HG02981 (cell line): ENCODE data around the gene KIAA0040.
A peak's percentile ranks its signal among the peaks of the same experiment; 100 is the strongest.

ENCODE experiments used
- ATAC-seq: cut with Tn5 transposase; IDR thresholded peaks from one replicate; pipeline ENCODE4 v1.9.1; 2021; ENCODE audit warnings: mild to moderate bottlenecking, moderate library complexity; ENCODE audit not compliant: unreplicated experiment

The KIAA0040 gene

DNA sequence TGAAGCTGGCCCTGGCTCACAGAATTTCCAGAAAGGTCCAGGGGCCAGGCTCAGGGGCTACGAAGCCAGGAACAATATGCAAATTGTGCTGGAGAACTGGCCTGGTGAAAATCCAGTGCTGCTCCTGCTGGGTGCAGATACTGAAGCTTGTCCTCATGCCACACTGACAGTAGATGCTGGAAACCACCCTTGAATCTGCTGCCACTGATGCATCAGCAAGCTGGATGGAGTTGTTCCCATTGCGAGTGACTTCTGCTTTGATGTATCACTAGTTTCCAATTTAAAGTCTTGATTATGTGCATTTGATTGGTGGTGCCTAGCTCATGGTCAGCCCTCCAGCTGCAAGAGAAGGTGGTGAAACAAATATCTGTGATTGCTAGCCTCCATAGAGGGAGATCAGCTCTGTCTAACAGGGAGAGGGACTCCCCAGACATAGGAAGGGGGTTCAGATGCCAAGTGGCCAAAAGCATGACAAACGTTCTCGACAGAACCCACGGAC is 11.0 kb upstream of the KIAA0040 start:
- no peak for ATAC-seq

DNA sequence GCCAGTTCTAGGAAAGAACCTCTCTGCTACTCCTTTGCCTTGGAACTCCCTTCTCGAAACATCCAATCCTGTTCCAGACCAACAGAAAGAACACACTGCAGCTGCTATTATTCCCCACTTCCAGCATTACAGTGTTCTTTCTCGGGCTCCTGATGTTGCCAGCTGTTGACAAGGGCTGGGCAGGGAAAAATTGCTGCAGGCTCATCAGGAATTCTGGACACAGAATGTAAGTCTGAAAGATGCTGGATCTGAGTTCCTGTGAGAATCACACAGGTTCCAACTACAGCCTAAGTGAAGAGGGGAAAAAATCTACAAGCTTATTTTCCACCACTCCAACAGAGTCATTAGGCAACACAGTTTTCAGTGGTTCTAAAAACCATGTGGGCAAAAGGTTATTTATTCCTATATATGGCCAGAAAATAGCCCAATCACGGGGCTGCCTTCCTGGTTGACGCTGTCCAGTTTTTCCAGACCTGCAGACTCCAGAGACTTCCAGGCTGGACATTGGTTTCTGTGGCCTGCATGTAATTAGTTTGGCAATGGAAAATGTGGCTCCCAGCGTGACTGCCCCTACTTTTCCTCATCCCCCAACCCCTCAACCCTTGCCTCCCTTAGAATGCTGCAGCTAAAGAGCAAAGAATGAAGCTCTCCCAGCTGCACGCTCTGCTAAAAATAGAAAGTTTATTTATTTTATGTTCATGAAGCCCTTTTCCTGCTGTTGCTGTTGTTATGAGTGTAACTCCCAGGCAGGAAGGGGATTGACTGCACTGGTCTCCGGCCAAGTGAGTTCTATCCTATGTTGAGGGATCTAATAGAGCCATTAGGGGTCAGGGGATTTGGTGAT is 8.3 kb upstream of the KIAA0040 start:
- no peak for ATAC-seq

DNA sequence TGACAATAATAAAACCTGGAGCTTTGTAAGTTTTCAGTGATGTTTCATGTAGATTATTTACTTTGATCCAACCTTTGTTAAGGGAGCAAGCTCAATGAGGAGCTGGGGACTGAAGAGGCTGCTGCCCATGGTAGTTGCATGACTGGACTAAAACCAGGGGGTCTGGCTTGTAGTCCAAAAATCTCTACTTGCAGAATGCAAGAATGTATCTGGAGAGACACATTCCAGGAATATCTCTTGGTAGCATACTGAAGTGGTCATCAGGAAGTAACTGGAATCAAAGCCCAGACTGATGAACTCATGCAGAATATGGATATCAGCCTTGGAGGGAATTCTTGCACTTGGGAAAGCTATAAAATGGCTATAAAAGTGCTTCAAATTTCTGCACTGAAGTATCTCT is 5.8 kb upstream of the KIAA0040 start:
- no peak for ATAC-seq

DNA sequence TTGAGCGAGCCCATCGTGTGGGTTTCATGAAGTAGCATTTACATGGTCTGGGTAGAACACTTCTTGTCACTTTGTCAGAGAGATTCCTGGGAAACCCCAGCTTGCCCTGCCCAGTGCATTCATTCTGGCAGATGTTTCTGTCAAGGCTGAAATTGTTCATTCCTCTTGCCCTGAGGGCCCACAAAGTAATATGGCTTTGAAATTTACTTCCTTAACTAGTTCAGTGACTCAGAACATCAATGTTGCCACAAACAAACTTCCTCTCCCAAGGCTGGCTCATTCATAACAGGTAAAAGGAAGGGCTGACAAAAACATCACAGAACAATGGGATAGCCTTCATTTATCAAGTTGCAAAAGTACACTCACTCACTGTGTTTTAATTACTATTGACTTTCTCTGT is 5.0 kb upstream of the KIAA0040 start:
- peak; percentile 26 for ATAC-seq

DNA sequence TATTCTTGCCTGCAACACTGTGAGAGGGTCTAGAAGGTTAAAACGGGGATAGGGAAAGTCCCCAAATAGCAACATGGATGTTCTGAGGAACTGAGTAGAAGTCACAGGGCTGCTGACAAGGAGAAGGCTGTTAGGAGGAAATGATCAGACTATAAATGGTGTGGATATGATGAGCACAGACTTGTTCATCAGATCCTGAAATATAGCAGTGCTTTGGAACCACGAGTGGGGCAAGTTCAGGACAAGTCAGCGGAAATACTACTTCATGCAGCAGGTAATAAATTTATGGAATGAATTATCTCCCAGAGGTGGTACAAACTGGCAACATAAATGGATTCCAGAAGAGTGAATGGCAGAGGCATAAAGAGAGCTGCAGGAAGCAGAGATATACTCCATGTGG is 3.2 kb upstream of the KIAA0040 start:
- no peak for ATAC-seq

DNA sequence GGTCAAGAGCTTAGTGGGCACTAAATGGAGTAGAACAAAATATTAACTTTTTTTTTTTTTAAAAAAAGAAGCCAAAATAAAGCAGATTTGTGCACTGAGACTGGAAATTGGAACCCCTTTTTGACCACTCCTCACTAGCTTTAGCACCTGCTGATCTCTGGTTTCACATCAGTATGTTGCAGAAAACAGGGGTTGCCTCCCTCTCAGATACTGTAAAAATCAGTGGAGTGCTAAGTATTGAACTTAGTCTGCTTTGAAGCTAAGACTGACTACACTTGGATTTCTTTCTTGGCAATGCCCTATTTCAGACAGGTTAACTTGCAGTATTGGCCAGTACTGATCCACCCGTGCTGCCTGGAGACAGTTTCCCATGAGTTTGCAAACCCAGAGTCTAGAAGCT is 2.7 kb upstream of the KIAA0040 start:
- ATAC-seq: no peak

DNA sequence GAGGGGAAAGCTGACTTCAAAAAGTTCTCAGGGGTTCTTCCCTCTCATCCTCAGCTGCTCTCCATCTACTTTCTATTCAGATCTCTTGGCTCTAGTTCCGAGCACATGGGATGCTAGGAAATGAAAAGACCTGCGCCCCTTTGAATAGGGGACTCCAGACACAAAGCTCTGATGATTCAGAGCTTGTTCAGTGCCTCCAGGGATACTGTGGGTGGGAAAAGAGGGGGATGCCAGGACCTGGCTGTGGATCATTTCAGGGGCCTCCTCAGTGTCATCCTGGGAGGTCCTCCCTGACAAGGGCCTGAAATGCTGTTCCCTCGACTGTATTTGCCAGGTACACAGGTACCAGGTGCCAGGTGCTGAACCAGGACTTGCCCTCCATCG is 943 bp upstream of the KIAA0040 start:
- ATAC-seq: no peak

DNA sequence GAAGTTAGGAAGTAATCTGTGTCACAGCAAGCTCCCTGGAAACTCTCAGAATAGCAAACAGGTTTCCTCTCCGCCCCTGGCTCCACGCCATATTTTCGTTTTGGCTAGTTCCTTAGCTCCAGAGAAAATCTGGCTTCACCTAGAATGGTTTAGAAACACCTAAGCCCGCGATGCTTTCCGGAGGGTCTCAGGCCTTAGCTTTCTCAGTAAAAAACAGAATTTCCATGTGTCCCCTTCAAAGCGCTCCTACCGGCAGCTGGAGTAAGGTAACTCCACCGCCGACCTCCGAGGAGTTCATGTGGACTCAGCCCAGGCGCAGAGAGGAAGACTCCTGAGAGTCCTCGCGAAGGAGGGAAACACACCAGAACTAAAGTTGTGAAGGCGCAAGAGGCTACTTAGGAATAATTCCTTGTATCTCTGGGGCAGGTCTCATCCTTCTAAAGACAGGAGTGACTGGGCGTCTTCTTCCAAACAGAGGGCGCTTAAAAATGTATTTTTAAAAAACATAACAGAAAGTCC is 406 bp downstream of the KIAA0040 start:
- no peak for ATAC-seq

DNA sequence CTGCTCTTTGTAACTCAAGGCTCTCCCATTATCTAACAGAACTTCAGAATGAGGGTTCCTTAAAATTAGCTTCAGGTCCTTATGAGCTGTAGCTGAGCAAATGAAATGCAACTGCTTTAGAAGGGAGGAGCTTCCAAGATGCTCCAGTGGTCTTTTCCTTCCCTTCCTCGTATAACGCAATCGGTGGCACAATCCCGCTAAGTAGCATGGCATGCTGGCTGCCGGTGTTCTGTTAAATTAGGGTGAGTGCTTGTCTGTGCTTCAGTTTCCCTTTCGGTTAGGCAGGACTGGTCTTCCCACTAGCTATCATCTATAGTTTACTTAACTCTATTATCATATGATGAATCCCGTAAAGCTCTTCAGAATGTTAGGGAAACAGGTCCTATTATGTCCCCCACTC is 917 bp downstream of the KIAA0040 start:
- peak; percentile 27 for ATAC-seq

DNA sequence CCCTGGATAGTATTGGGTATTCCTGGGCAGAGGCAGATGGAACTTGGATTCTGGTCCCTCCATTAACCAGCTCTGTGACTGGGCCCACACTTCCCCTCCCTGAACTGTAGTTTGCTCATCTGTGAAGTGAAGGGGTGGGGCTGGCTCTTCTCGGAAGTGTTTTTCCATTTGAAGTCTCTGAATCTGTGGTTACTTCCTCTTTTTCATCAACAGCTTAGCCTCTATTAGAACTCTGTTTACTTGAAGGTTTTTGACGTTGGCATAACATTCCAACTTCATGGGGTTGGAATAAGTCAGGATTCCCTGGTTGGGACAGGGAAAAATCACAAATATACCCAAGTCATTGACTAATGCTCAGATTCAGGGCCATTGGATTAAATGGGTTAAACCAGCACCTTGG is 3.6 kb downstream of the KIAA0040 start:
- ATAC-seq: peak; percentile 60

DNA sequence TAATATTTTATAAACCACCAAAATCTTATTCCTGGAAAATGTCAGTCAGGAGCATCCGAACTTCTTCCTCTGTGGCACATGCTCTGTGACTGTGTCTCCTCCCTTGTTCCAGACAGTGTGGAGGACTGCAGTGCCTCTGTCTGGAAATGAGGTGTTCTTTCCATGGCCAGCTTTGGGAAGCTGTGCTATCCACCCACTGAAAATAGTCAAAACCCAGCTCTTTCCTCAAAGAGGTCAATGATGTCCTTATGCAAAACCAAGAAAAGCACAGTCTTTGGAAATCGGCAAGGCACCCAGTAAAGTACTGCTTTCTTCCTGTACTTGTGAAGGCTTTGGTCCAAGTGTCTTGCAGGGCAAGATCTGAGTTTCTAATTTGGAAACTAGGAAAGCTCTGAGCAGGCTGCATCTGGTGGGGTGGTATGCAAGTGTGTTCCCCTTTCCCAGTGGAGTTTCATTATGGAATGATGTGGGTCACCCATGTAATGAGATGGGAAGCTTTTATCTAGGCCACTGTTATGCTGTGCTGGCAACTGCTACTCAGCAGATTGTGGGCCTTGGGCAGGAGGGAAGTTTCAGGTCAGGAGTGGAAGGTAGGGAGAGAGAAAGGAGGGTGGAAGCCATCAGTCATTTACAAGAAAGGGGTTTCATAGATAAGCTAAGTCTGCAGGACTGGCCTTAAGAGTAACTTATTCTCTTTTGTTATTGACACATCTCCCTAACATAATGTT is 6.0 kb downstream of the KIAA0040 start:
- ATAC-seq: no peak

DNA sequence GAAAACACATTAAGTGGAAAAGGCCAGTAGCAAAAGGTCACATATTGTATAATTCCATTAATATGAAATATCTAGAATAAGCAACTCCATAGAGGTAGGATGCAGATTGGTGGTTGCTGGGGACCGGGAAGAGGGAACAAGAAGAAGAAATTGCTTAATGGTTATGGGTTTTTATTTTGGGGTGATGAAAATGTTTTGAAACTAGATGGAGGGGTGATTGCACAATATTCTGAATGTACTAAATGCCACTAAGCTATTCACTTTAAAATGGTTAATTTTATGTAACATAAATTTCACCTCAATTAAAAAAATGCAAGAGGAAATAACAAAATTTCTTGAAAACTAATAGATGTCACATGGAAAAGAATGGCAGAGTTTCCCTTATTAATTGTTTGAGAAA is 6.7 kb downstream of the KIAA0040 start:
- ATAC-seq: no peak

DNA sequence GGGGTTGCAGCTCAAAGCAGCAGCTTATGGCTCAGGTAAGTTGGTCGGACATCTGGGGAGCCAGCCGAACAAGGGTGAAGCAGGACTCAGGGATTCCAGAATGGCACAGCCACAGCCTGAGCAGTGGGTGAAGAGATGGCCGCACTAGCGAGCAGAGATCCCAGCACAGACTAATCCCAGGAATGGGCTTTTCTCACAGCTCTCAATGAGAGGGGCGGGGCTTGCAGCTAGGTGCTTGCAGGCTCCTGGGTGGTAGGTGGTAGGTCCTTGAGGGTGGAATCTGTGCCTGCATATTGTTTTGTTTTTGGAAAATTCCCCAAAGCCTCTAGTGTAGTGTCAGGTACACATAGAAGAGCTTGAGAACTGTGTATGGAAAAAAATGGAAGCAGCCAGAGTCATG is 9.0 kb downstream of the KIAA0040 start:
- no peak for ATAC-seq

DNA sequence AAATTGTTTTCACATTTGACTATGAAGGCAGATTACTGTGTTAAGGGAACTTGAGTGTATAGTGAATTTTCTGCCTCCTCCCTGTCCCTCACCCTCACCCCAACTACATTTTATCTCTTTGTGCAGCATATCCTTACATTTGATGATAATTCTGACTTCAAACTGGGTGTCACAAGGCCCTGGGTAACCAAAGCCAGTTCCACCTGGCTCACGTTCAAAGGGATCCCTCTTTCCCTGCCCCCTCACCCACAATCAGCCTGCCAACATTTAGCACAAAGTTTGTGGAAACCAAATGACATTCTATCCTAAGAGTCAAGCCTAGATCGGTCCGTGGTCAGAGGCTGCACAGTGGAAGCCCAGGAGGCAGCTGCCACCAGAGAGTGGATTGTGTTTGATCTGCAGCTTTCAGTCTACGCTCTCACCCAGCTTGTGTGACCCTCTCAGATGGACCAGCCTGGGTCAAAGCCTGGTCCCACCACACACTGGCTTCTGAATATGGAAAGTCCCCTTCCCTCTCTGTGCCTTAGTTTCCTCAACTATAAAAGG is 10.3 kb downstream of the KIAA0040 start:
- ATAC-seq: no peak

DNA sequence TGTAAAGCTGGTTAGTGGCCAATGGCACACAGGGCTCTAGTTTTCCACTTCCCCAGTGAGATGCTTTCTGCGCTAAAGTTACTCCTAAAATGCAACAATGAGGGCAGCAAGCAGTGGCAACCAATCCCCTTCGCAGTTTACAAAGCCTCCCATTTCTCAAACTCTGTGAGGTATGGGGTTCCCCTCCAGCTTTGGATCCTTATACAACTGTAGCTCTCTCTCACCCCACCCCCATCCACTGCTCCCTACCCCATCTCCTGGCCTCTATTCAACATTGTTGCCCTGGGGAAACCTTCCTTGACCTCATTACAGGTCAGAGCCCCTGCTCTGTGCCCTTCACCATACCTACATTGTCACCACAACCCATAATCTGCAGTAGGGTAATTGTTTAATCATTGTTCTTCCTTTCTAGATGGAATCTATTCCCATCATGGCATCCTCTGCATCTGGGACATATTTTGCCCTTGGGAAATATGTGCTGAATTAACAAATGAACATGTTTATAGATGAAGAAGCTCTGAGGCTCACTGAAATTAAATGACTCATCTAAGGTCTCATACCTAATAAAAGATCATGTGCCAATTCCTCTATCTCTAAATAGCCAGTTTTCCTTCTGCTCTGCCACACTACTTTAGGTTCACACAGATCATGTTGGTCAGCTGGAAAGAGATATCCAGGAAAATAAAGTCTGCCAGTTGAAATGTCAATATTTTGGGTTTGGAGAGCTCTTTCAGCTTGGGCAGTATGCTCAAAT is 12.6 kb downstream of the KIAA0040 start:
- ATAC-seq: no peak

DNA sequence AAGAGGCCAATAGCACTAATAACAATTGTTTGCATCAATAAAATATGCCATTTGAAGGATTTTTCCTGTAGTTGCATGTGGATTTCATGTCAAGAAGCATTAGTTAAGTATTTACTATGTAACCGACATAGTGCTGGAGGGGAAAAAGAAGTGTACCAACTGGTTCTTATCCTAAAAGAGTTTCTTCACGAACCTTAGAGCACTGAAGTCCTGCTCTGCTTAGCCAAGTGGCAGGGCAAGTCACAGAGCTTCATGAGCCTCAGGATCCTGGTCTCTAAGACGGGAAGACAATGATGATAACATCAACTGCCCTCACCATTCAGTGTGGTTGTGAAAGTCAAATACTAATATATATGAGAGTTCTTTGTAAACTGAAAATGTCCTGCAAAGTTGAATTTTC is 14.1 kb downstream of the KIAA0040 start:
- no peak for ATAC-seq

DNA sequence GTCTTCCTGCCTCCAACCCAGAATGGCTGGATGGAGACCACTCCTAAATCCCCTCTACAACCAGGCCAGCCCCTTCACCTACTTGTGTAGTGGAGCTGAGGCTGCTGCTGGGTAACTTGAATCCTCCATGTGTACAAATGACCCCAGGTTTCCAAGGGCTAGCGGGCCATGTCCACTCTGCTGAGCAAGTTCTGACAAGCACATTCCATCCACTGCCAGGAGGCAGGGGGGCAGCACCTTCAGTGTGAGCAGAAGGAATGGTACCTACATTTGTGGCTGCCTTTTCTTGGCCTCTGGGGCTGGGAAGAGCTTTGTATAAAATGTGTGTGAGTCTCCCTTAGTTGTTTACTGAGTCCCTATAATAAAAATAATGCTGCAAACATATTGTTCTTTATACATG is 14.5 kb downstream of the KIAA0040 start:
- ATAC-seq: no peak

DNA sequence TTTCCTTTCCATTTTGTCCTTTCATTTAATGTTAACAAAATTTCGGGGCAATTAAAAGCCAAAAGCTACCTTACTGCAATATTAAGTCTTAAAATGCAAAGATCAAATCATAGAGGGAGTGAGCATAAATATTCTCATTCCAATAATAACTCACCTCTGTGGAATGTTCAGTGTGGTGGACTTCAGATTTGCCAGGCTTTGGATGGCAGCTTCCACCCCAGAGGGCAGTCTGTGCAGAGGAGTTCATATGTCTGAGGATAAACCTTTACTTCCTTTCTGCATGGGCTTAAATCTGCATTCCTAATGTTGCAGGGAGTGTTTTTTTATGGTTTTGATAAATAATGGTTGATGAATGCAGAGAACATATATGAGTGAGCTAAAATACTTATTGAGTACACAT is 16.3 kb downstream of the KIAA0040 start:
- no peak for ATAC-seq

DNA sequence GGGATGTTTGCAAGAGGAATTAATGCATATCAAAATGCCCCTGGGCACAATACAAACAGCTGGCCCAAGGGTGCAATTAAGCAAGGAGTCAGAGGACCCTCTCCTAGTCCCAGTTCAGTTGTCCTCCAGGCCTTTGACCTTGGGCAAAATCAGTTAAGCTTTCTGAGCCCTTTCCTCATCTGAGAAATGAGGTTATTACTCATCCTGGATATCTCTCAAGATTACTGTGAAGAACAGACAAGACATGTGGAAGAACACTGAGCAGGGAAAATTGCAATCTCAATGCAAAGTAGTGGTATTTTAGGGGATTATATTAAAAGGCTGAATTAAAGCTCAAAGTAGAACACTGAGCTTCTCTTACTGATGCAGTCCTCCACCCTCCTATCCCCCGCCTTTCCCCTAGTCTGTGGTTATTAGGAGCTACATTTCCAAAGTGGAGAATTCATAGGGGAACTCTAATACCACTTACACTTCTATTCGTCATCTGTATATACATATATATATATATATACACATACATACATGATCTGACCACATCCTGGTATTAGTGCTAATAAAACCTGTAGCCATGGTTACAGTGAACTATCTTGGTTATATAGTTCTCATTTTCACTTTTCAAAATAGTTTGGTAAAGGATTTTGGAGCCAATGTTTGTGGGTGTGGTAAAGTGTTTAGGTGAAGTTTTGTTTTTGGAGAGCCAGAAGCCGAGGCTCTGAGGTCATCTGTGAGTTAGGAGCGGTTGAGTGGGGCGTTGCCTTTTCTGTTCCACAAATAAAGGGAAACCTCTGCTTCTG is 18.1 kb downstream of the KIAA0040 start:
- peak; percentile 92 for ATAC-seq

DNA sequence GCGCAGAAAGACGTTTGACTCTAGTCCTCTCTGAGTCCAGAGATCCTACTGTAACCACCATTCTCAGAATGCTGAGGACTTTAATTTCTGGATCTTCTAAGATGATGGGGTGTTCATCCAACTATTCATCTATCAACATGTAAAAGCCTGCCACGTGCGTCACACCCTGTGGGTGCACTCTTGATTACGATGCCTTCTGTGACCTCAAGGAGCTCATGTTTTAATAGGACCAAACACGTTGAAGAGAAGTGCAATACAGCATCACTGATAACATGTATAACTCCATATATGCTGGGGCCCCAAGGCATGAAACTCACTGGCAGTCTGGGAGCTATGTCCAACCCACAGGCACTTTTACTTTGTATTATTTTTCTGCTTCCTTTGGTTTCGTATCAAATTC is 19.0 kb downstream of the KIAA0040 start:
- no peak for ATAC-seq
